Astrocyte (in vitro differentiated cells and primary cell): ENCODE measurements around the gene FMN2. TPM values are rescaled to one million over a fixed set of nuclear protein-coding genes. Genes with fewer than 3 reads are reported as not detected.

Source experiments
- DNase-seq: peaks from one replicate; pipeline ENCODE4 v3.0.0-alpha.2; 2010; ENCODE audit warnings: low read depth
- FAIRE-seq: peaks from 2 replicates; lab custom pipeline; 2011; peaks lifted over from hg19 to GRCh38; lab: Jason Lieb, UNC
- H2AFZ ChIP-seq: 2 replicates; pipeline ENCODE4 v1.6.0; 2012; ENCODE audit warnings: low read depth, low read length, inconsistent platforms
- H3K27ac ChIP-seq: 2 replicates; pipeline ENCODE4 v1.5.1; 2011; ENCODE audit warnings: low read depth, low read length, inconsistent platforms
- H3K27me3 ChIP-seq: 2 replicates; pipeline ENCODE4 v1.6.0; 2011; ENCODE audit warnings: low read length, inconsistent platforms; ENCODE audit not compliant: insufficient read depth
- H3K36me3 ChIP-seq: 2 replicates; pipeline ENCODE4 v1.5.1; 2011; ENCODE audit warnings: low read length, inconsistent platforms; ENCODE audit not compliant: insufficient read depth
- H3K4me1 ChIP-seq: 2 replicates; pipeline ENCODE4 v1.5.1; 2011; ENCODE audit warnings: low read length, inconsistent platforms; ENCODE audit not compliant: insufficient read depth
- H3K4me2 ChIP-seq: 2 replicates; pipeline ENCODE4 v1.6.0; 2012; ENCODE audit warnings: low read length, inconsistent platforms
- H3K4me3 ChIP-seq: 2 replicates; pipeline ENCODE4 v1.5.1; 2011; ENCODE audit warnings: low read depth, mild to moderate bottlenecking, low read length, inconsistent platforms; ENCODE audit not compliant: insufficient read depth
- H3K79me2 ChIP-seq: 2 replicates; pipeline ENCODE4 v1.6.0; 2012; ENCODE audit warnings: mild to moderate bottlenecking, low read length, inconsistent platforms; ENCODE audit not compliant: insufficient read depth
- H3K9ac ChIP-seq: 2 replicates; pipeline ENCODE4 v1.6.0; 2012; ENCODE audit warnings: mild to moderate bottlenecking, low read length, inconsistent platforms
- H3K9me3 ChIP-seq: 2 replicates; pipeline ENCODE4 v1.5.1; 2012; ENCODE audit warnings: low read depth, mild to moderate bottlenecking, low read length, inconsistent platforms; ENCODE audit not compliant: insufficient read depth
- H4K20me1 ChIP-seq: 2 replicates; pipeline ENCODE4 v1.6.0; 2012; ENCODE audit warnings: low read length, inconsistent platforms; ENCODE audit not compliant: insufficient read depth
- H3K27ac Mint-ChIP-seq: one replicate; pipeline ENCODE4 v1.8.0; 2021; ENCODE audit warnings: mild to moderate bottlenecking, mixed read lengths; ENCODE audit not compliant: unreplicated experiment
- H3K27me3 Mint-ChIP-seq: one replicate; pipeline ENCODE4 v1.8.0; 2021; ENCODE audit warnings: low read depth, mixed read lengths; ENCODE audit not compliant: unreplicated experiment
- H3K36me3 Mint-ChIP-seq: one replicate; pipeline ENCODE4 v1.8.0; 2021; ENCODE audit warnings: low read depth, mixed read lengths; ENCODE audit not compliant: unreplicated experiment
- H3K4me1 Mint-ChIP-seq: one replicate; pipeline ENCODE4 v1.8.0; 2021; ENCODE audit warnings: low read depth, mixed read lengths; ENCODE audit not compliant: unreplicated experiment
- H3K4me3 Mint-ChIP-seq: one replicate; pipeline ENCODE4 v1.8.0; 2021; ENCODE audit warnings: mild to moderate bottlenecking, moderate library complexity, mixed read lengths; ENCODE audit not compliant: unreplicated experiment
- H3K9me3 Mint-ChIP-seq: one replicate; pipeline ENCODE4 v1.8.0; 2021; ENCODE audit warnings: mild to moderate bottlenecking, mixed read lengths; ENCODE audit not compliant: unreplicated experiment
- CTCF ChIP-seq: IDR thresholded peaks from 2 replicates; pipeline ENCODE4 v1.5.1; 2011; ENCODE audit warnings: low read depth, mild to moderate bottlenecking, inconsistent platforms, low read length, moderate library complexity; ENCODE audit not compliant: insufficient read depth
- EZH2 ChIP-seq: IDR thresholded peaks from 2 replicates; pipeline ENCODE4 v1.6.1; 2012; ENCODE audit warnings: mild to moderate bottlenecking, low read length, inconsistent platforms; ENCODE audit not compliant: insufficient read depth
- total RNA-seq: library from RNA; stranded (reverse); gene quantifications from 2 replicates; pipeline ENCODE4 v1.2.1, GENCODE V29; 2021

FMN2 gene
- total RNA-seq, 1 donor from 2014 or later, result 2.4 TPM

GRCh38 chr1:240464099-240464498 lies 372.4 kb downstream of the FMN2 start:
- H3K4me3 ChIP-seq, result no peak overlapping the region
- H4K20me1 ChIP-seq, result no peaks in the 10 kb centered on the region
- H3K9ac ChIP-seq, result no peak overlapping the region
- Mint-ChIP-seq H3K27me3 (no peaks in the 10 kb centered on the region), H3K27ac (no peak overlapping the region), H3K36me3 (peaks cover 1% of the 10 kb centered on the region), H3K9me3 (no peaks in the 10 kb centered on the region), H3K4me1 (peaks cover 19% of the 10 kb centered on the region), H3K4me3 (no peak overlapping the region)
- no peaks in the 10 kb centered on the region for H3K9me3 ChIP-seq
- H3K27me3 ChIP-seq, result no peaks in the 10 kb centered on the region
- no peak overlapping the region for H3K27ac ChIP-seq
- H3K79me2 ChIP-seq, result no peaks in the 10 kb centered on the region
- H3K4me1 ChIP-seq, result peaks cover 7% of the 10 kb centered on the region
- no peak for DNase-seq
- no peak overlapping the region for H2AFZ ChIP-seq
- no peaks in the 10 kb centered on the region for H3K36me3 ChIP-seq
- peak; percentile 29 for FAIRE-seq
- H3K4me2 ChIP-seq, result peak overlapping the region; percentile 13
- no peak for TF ChIP-seq EZH2
- TF ChIP-seq CTCF, result no peak

- Histone ChIP-seq H3K27ac (no peak overlapping the region), H4K20me1 (no peaks in the 10 kb centered on the region), H3K79me2 (no peaks in the 10 kb centered on the region), H3K4me3 (no peak overlapping the region), H3K4me1 (peaks cover 7% of the 10 kb centered on the region), H3K27me3 (no peaks in the 10 kb centered on the region), H3K9ac (peak overlapping the region; percentile 24), H2AFZ (peak overlapping the region; percentile 56), H3K9me3 (no peaks in the 10 kb centered on the region), H3K36me3 (no peaks in the 10 kb centered on the region), H3K4me2 (peak overlapping the region; percentile 72)
- Mint-ChIP-seq H3K27me3 (peaks cover 2% of the 10 kb centered on the region), H3K4me1 (peaks cover 17% of the 10 kb centered on the region), H3K27ac (peak overlapping the region; percentile 48), H3K9me3 (no peaks in the 10 kb centered on the region), H3K36me3 (peaks cover 1% of the 10 kb centered on the region), H3K4me3 (no peak overlapping the region)
- FAIRE-seq, result no peak
- no peak for TF ChIP-seq EZH2
- no peak for TF ChIP-seq CTCF
- peak; percentile 29 for DNase-seq
Observed at GRCh38 chr1:240465531-240465940, 373.9 kb downstream of the FMN2 start.

DNA sequence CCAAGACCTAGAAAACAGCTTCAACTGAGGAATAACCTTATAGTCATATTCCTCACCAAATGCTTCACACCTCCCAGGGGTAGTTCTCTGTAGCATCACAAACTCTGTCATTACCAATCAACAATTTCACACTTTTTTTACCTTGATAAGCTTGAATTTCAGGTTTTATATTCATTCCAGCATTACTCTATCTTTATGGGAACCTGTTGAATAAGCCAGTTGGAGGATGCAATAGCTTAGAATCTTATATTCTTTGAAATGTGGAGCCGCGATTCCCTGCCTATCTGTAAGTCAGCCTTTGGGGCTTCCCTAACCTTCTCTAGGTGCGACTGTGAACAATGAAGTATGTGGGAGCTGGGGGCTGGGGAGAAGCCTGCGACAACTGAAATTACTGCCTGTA lies 374.8 kb downstream of the FMN2 start:
- Mint-ChIP-seq H3K4me3 (no peak overlapping the region), H3K27ac (no peak overlapping the region), H3K27me3 (peaks cover 2% of the 10 kb centered on the region), H3K9me3 (no peaks in the 10 kb centered on the region), H3K4me1 (peaks cover 17% of the 10 kb centered on the region), H3K36me3 (peaks cover 1% of the 10 kb centered on the region)
- peaks cover 7% of the 10 kb centered on the region for H3K4me1 ChIP-seq
- FAIRE-seq (no peak), DNase-seq (no peak)
- H3K27me3 ChIP-seq, result no peaks in the 10 kb centered on the region
- H3K9ac ChIP-seq, result no peak overlapping the region
- no peaks in the 10 kb centered on the region for H3K9me3 ChIP-seq
- no peak overlapping the region for H3K27ac ChIP-seq
- no peaks in the 10 kb centered on the region for H3K79me2 ChIP-seq
- H2AFZ ChIP-seq, result no peak overlapping the region
- no peak overlapping the region for H3K4me3 ChIP-seq
- no peak overlapping the region for H3K4me2 ChIP-seq
- TF ChIP-seq CTCF (no peak), EZH2 (no peak)
- no peaks in the 10 kb centered on the region for H3K36me3 ChIP-seq
- H4K20me1 ChIP-seq, result no peaks in the 10 kb centered on the region
